GM12878 (cell line): ENCODE results near the gene POMT1. TPM values are rescaled to one million over a fixed set of nuclear protein-coding genes. Genes with fewer than 3 reads are reported as not detected.

Source experiments
- ATAC-seq: fragments of 200-7000 bp; cut with Tn5 transposase; 3 replicates; pipeline ENCODE4 v1.9.1; 2020; ENCODE audit warnings: mild to moderate bottlenecking, moderate library complexity
- BruUV-seq: library from RNA; stranded (reverse); fragments of 400-500 nt; replicated peaks from 2 replicates; lab custom pipeline; 2021; lab: Mats Ljungman, UMichigan
- CTCF ChIA-PET: fragments of 300-600 bp; sonication (Branson Sonifier 250); formaldehyde crosslinking; extraction: SDS; loops from one replicate; lab custom pipeline; 2021; ENCODE audit warnings: inconsistent platforms; lab: Yijun Ruan, JAX
- POLR2A ChIA-PET: fragments of 350-600 bp; formaldehyde crosslinking; extraction: SDS; loops from one replicate; lab custom pipeline; 2021; ENCODE audit warnings: inconsistent platforms; lab: Charles Lee
- RAD21 ChIA-PET: fragments of 300-600 bp; sonication (Branson Sonifier 250); formaldehyde crosslinking; loops from one replicate; lab custom pipeline; 2023; ENCODE audit warnings: antibody characterized with exemption; ENCODE audit not compliant: unreplicated experiment; lab: Charles Lee
- SMC1A ChIA-PET: fragments of 300-600 bp; sonication (Branson Sonifier 250); formaldehyde crosslinking; loops from one replicate; lab custom pipeline; 2023; ENCODE audit not compliant: unreplicated experiment, uncharacterized antibody; lab: Charles Lee
- DNase-seq: peaks from one replicate; pipeline ENCODE4 v3.0.0-alpha.2; 2011; ENCODE audit warnings: low read depth, low spot score
- FAIRE-seq: peaks from 3 replicates; lab custom pipeline; 2011; peaks lifted over from hg19 to GRCh38; lab: Jason Lieb, UNC
- H2AFZ ChIP-seq: 2 replicates; pipeline ENCODE4 v1.6.0; 2011; ENCODE audit warnings: low read depth, low read length, control low read depth; ENCODE audit not compliant: control insufficient read depth
- H3K27ac ChIP-seq: 2 replicates; pipeline ENCODE4 v1.5.1; 2011; ENCODE audit warnings: control low read depth; ENCODE audit not compliant: control insufficient read depth, insufficient read depth
- H3K27me3 ChIP-seq, 2 experiments: replicated peaks in 1 of 2; 2 replicates each; pipeline versions ENCODE4 v1.6.0 to v1.6.1; 2011; ENCODE audit warnings: low read length in 1 of 2; ENCODE audit not compliant: control insufficient read depth in 2 of 2, insufficient read depth in 2 of 2
- H3K36me3 ChIP-seq, 2 experiments: 2 replicates each; pipeline ENCODE4 v1.5.1; 2011; ENCODE audit warnings: low read length in 1 of 2; ENCODE audit not compliant: control insufficient read depth in 2 of 2, insufficient read depth in 2 of 2
- H3K4me1 ChIP-seq: 2 replicates; pipeline ENCODE4 v1.6.1; 2011; ENCODE audit warnings: mild to moderate bottlenecking, low read length, moderate library complexity, mixed read lengths; ENCODE audit not compliant: control insufficient read depth, insufficient read depth
- H3K4me2 ChIP-seq: 2 replicates; pipeline ENCODE4 v1.6.0; 2011; ENCODE audit warnings: control low read depth; ENCODE audit not compliant: control insufficient read depth, insufficient read depth
- H3K4me3 ChIP-seq: fragments of 200-600 bp; sonication (generic); 2 replicates; pipeline ENCODE4 v1.5.1; 2016
- H3K79me2 ChIP-seq: 2 replicates; pipeline ENCODE4 v1.6.0; 2011; ENCODE audit warnings: low read length; ENCODE audit not compliant: control insufficient read depth, insufficient read depth
- H3K9ac ChIP-seq: 2 replicates; pipeline ENCODE4 v1.8.0; 2011; ENCODE audit warnings: low read length, control low read depth, mixed read lengths; ENCODE audit not compliant: control insufficient read depth, insufficient read depth
- H3K9me3 ChIP-seq: replicated peaks from 3 replicates; pipeline ENCODE4 v1.5.1; 2011; ENCODE audit warnings: mild to moderate bottlenecking, low read length; ENCODE audit not compliant: control insufficient read depth, insufficient read depth
- H4K20me1 ChIP-seq: 2 replicates; pipeline ENCODE4 v1.6.0; 2011; ENCODE audit not compliant: control insufficient read depth, insufficient read depth
- CTCF ChIP-seq, 3 experiments: IDR thresholded peaks in 2 of 3; conservative IDR thresholded peaks in 1 of 3; 2 replicates each; pipeline ENCODE4 v1.5.1; 2011; ENCODE audit warnings: low read depth in 3 of 3, low read length in 3 of 3, mild to moderate bottlenecking in 3 of 3, control low read depth in 2 of 3, moderate library complexity in 2 of 3, inconsistent platforms in 1 of 3, mixed read lengths in 1 of 3; ENCODE audit not compliant: control insufficient read depth in 2 of 3, insufficient read depth in 1 of 3; ENCODE audit errors: extremely low read depth in 1 of 3
- MTA3 ChIP-seq: IDR thresholded peaks from 2 replicates; pipeline ENCODE4 v1.6.1; 2012; ENCODE audit warnings: low read length, inconsistent platforms, borderline replicate concordance
- MXI1 ChIP-seq: fragments of 150-350 bp; IDR thresholded peaks from 2 replicates; pipeline ENCODE4 v1.6.1; 2011; ENCODE audit warnings: low read depth, mild to moderate bottlenecking, inconsistent platforms, low read length, improper control_type of control experiment
- MYC ChIP-seq: IDR thresholded peaks from 2 replicates; pipeline ENCODE4 v1.6.1; 2011; ENCODE audit warnings: mild to moderate bottlenecking, low read length, moderate library complexity, inconsistent platforms; ENCODE audit not compliant: insufficient read depth, insufficient replicate concordance, insufficient read length, severe bottlenecking
- NFYB ChIP-seq: IDR thresholded peaks from 2 replicates; pipeline ENCODE4 v1.6.1; 2011; ENCODE audit warnings: low read depth, mild to moderate bottlenecking, low read length, improper control_type of control experiment, moderate library complexity; ENCODE audit not compliant: insufficient read depth
- whole genome bisulfite sequencing: methylation state at CpG from one replicate; pipeline ENCODE4 v1.1.6; 2016; ENCODE audit warnings: low lambda C conversion rate; ENCODE audit not compliant: insufficient replicate concordance, insufficient coverage; ENCODE audit errors: missing lambda C conversion rate; 5-methylcytosine and 5-hydroxymethylcytosine counted together
- in situ Hi-C: fragments of 300-500 bp; cut with MboI; formaldehyde crosslinking; loops from 9 replicates; pipeline ENCODE4 v1.14.3; 2018; ENCODE audit warnings: mixed read lengths
- intact Hi-C: fragments of 100-400 bp; cut with micrococcal nuclease; formaldehyde crosslinking; loops from one replicate; pipeline ENCODE4 v1.14.2; 2022; ENCODE audit not compliant: unreplicated experiment
- polyA plus RNA-seq, 11 experiments: library from polyadenylated mRNA; depleted of rRNA in 4 of 11; unstranded in 6 of 11; stranded (reverse) in 5 of 11; fragments of >200 nt; fragmentation: Nextera tagmentation in 4 of 11; fragmentation: Illumina TruSeq in 1 of 11; extraction: Ambion mirVana in 4 of 11; extraction: Trizol in 1 of 11; gene quantifications; 1 replicate in 1 of 11; 2 replicates in 10 of 11; pipeline versions ENCODE4 v1.2.1 to v1.2.3, GENCODE V29; 2011 to 2016; ENCODE audit warnings: inconsistent platforms in 2 of 11, missing spikeins in 2 of 11, low read depth in 1 of 11
- total RNA-seq, 4 experiments: library from RNA; depleted of rRNA in 3 of 4; stranded (reverse); fragments of >200 nt in 3 of 4; fragmentation: Illumina TruSeq in 1 of 4; extraction: Trizol in 1 of 4; gene quantifications; 2 replicates each; pipeline versions ENCODE4 v1.2.1 to v1.2.3, GENCODE V29; 2013 to 2021

Gene POMT1
- total and polyA plus RNA-seq, 10 of the 15 experiments (the other 5 are each of a cell fraction or from before 2014, with no cell fraction given) = 1.2 to 19.2 (median 12.6) TPM

DNA sequence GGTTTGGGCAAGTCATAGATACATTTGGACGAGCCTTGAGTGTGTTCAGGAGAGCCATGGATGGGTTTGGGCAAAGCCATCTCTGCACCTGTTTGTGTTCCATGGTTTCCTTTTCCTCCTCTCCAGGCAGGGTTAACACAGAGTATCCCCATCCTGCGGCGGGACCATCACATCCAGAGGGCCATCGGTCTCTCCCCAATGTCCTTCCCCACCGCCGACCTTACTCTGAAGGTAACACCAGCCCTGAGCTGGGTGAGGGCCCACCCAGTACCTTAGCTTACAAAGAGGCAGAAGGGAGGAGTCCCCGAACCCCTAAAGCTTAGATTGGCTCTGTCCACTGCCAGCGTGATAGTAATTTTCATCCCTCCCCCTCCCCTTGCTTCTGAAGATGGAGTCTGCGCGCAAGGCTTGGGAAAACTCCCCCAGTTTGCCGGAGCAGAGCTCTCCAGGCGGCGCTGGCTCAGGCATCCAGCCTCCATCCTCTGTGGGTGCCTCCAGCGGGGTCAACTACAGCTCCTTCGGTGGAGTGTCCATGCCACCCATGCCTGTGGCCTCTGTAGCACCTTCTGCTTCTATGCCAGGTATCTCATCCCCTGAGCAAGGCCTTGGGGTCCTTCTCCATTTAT is 18.0 kb upstream of the POMT1 start:
- Histone ChIP-seq H3K4me3 (no peak overlapping the region), H3K27me3 (no peaks in the 10 kb centered on the region), H3K36me3 (peaks cover 63% of the 10 kb centered on the region in 2 experiments), H3K79me2 (no peaks in the 10 kb centered on the region), H3K9ac (no peak overlapping the region), H2AFZ (no peak overlapping the region), H3K4me2 (no peak overlapping the region), H3K27ac (no peak overlapping the region), H3K4me1 (no peaks in the 10 kb centered on the region), H3K9me3 (no peaks in the 10 kb centered on the region), H4K20me1 (no peaks in the 10 kb centered on the region)
- 97% methylated on average over 15 of the region's 15 CpGs for WGBS
- no TSS peak for BruUV-seq
- no peak for TF ChIP-seq MXI1
- no peak for TF ChIP-seq NFYB
- no peak for TF ChIP-seq MTA3
- no peak for TF ChIP-seq MYC
- no peak for TF ChIP-seq CTCF (IDR thresholded peaks at IDR 0.05 in 2 of 3, conservative IDR thresholded peaks at IDR 0.05 in 1 of 3; ENCODE audit: control insufficient read depth in 2 of 3, extremely low read depth in 1 of 3, insufficient read depth in 1 of 3, low read depth in 3 of 3, low read length in 3 of 3)
- in situ Hi-C loops (no loop called here), intact Hi-C loops (no loop called here)
- ATAC-seq = no peak
- FAIRE-seq = no peak
- ChIA-PET CTCF (interaction anchor here (0.8 kb wide), 1 partner anchor 111 kb away, joined by 3 read pairs; no protein-coding TSS in a partner anchor), SMC1A (no interaction called here), RAD21 (no interaction called here), POLR2A (interaction anchor here (0.5 kb wide), 1 partner anchor 77 kb away, joined by 4 read pairs; no protein-coding TSS in a partner anchor)
- no peak for DNase-seq
